HepG2 (cell line): ENCODE data around the gene ATP6V0E2. TPM values are rescaled to one million over a fixed set of nuclear protein-coding genes. Genes with fewer than 3 reads are reported as not detected.

Source experiments
- ATF6 ChIP-seq: sonication (generic); formaldehyde crosslinking; conservative IDR thresholded peaks from 2 replicates; pipeline ENCODE4 v1.4.0; 2020; ENCODE audit warnings: missing genetic modification reagents
- CEBPB ChIP-seq: IDR thresholded peaks from 2 replicates; pipeline ENCODE4 v1.6.1; 2011; ENCODE audit warnings: low read depth, low read length, improper control_type of control experiment, borderline replicate concordance
- CSRNP1 ChIP-seq: sonication (generic); formaldehyde crosslinking; IDR thresholded peaks from 2 replicates; pipeline ENCODE4 v1.8.1; 2023; ENCODE audit warnings: mild to moderate bottlenecking, missing genetic modification reagents
- DRAP1 ChIP-seq: IDR thresholded peaks from 2 replicates; pipeline ENCODE4 v1.6.1; 2016; ENCODE audit warnings: missing genetic modification reagents, missing compliant biosample characterization
- FOXA1 ChIP-seq, 2 experiments: fragments of 450-650 bp in 1 of 2; sonication (generic) in 1 of 2; formaldehyde crosslinking in 1 of 2; IDR thresholded peaks; 2 replicates each; pipeline versions ENCODE4 v1.4.0 to v1.6.1; 2016 to 2020; ENCODE audit warnings: missing genetic modification reagents in 1 of 2
- FUBP1 ChIP-seq: sonication (generic); formaldehyde crosslinking; IDR thresholded peaks from 2 replicates; pipeline ENCODE4 v1.5.1; 2020; ENCODE audit warnings: missing genetic modification reagents, mild to moderate bottlenecking, borderline replicate concordance
- IKZF1 ChIP-seq: fragments of 450-650 bp; IDR thresholded peaks from 2 replicates; pipeline ENCODE4 v1.7.1; 2016
- KMT2A ChIP-seq: sonication (generic); formaldehyde crosslinking; IDR thresholded peaks from 2 replicates; pipeline ENCODE4 v1.4.0; 2020; ENCODE audit warnings: missing genetic modification reagents
- POLR2A ChIP-seq, 2 experiments: IDR thresholded peaks; 2 replicates each; pipeline ENCODE4 v1.6.1; 2011; ENCODE audit warnings: low read depth in 2 of 2, low read length in 2 of 2, mild to moderate bottlenecking in 1 of 2, moderate library complexity in 1 of 2; ENCODE audit not compliant: insufficient read depth in 1 of 2
- TBL1XR1 ChIP-seq: fragments of 150-350 bp; IDR thresholded peaks from 2 replicates; pipeline ENCODE4 v1.6.1; 2014; ENCODE audit warnings: borderline replicate concordance, low read length; ENCODE audit not compliant: partially characterized antibody
- YY1 ChIP-seq: IDR thresholded peaks from 2 replicates; pipeline ENCODE4 v1.6.1; 2011; ENCODE audit warnings: low read length, low read depth, moderate library complexity, mild to moderate bottlenecking; ENCODE audit not compliant: insufficient read depth, insufficient replicate concordance
- ZBTB21 ChIP-seq: sonication (generic); formaldehyde crosslinking; IDR thresholded peaks from 2 replicates; pipeline ENCODE4 v1.4.0; 2020; ENCODE audit warnings: missing genetic modification reagents
- ZKSCAN8 ChIP-seq: IDR thresholded peaks from 2 replicates; pipeline ENCODE4 v1.6.1; 2016; ENCODE audit warnings: borderline replicate concordance, missing genetic modification reagents, missing compliant biosample characterization
- ZNF343 ChIP-seq: sonication (generic); formaldehyde crosslinking; IDR thresholded peaks from 2 replicates; pipeline ENCODE4 v1.4.0; 2020; ENCODE audit warnings: mild to moderate bottlenecking, missing genetic modification reagents
- ZNF350 ChIP-seq: sonication (generic); formaldehyde crosslinking; IDR thresholded peaks from 2 replicates; pipeline ENCODE4 v1.4.0; 2020; ENCODE audit warnings: mild to moderate bottlenecking, low read depth, missing genetic modification reagents, borderline replicate concordance
- ZNF362 ChIP-seq: sonication (generic); formaldehyde crosslinking; IDR thresholded peaks from 2 replicates; pipeline ENCODE4 v1.4.0; 2020; ENCODE audit warnings: missing genetic modification reagents, mild to moderate bottlenecking, borderline replicate concordance
- ZNF451 ChIP-seq: sonication (generic); formaldehyde crosslinking; IDR thresholded peaks from 2 replicates; pipeline ENCODE4 v1.5.0; 2020; ENCODE audit warnings: mild to moderate bottlenecking, missing genetic modification reagents
- ZNF800 ChIP-seq: sonication (generic); formaldehyde crosslinking; IDR thresholded peaks from 2 replicates; pipeline ENCODE4 v1.4.0; 2020; ENCODE audit warnings: missing genetic modification reagents
- polyA plus RNA-seq, 8 experiments: library from polyadenylated mRNA; depleted of rRNA in 3 of 8; stranded (reverse) in 7 of 8; unstranded in 1 of 8; fragments of >200 nt; fragmentation: Illumina TruSeq in 4 of 8; extraction: Trizol in 4 of 8; gene quantifications; 2 replicates each; pipeline versions ENCODE4 v1.2.1 to v1.2.3, GENCODE V29; 2011 to 2016; ENCODE audit warnings: low read depth in 4 of 8, missing spikeins in 1 of 8, mixed read lengths in 1 of 8; ENCODE audit not compliant: insufficient read depth in 1 of 8
- total RNA-seq, 5 experiments: library from RNA; depleted of rRNA; stranded (reverse); fragments of >200 nt; fragmentation: Illumina TruSeq; extraction: Trizol; gene quantifications; 2 replicates each; pipeline ENCODE4 v1.2.3, GENCODE V29; 2016; ENCODE audit warnings: low read depth in 1 of 5

The ATP6V0E2 gene
- total and polyA plus RNA-seq, 2 of the 13 experiments (the other 11 are each of a cell fraction or from before 2014, with no cell fraction given) = 36.8 to 203 TPM

GRCh38 chr7:149838224-149838991, 35.4 kb upstream of the ATP6V0E2 start, which contains the start of gene ZNF862 (continued):
- TF ChIP-seq ZNF362 (no peak; the same call in 1 of the 2 replicates), ZNF350 (CRISPR knock-in tag) (peak; percentile 82; the same call in 1 of the 2 replicates), POLR2A (IDR thresholded peaks at IDR 0.05; ENCODE audit: insufficient read depth in 1 of 2, low read depth in 2 of 2, low read length in 2 of 2) (peak; percentile 21 to 80; a peak in 2 of 4 replicates), IKZF1 (no peak), DRAP1 (CRISPR knock-in tag) (peak; percentile 63; the same call in 1 of the 2 replicates), ZKSCAN8 (CRISPR knock-in tag) (no peak), CEBPB (no peak), YY1 (peak; percentile 56), KMT2A (peak; percentile 79; the same call in 1 of the 2 replicates), ZNF800 (CRISPR knock-in tag) (peak; percentile 39; the same call in 1 of the 2 replicates), FOXA1 (IDR thresholded peaks at IDR 0.05) (no peak), FOXA1 (CRISPR knock-in tag; IDR thresholded peaks at IDR 0.05) (peak; percentile 24; the same call in 1 of the 2 replicates), CSRNP1 (CRISPR knock-in tag) (no peak; the same call in 1 of the 2 replicates), ATF6 (no peak), ZBTB21 (CRISPR knock-in tag) (no peak), FUBP1 (CRISPR knock-in tag) (no peak), ZNF343 (CRISPR knock-in tag) (no peak), ZNF451 (peak; percentile 83), TBL1XR1 (no peak)
